Activated gamma-delta T cell treated with Interleukin-2 at 50 U/mL for 16 hours (primary cell): ENCODE data around the gene DCXR.

Source experiments
- DNase-seq: peaks from one replicate; pipeline ENCODE4 v3.0.0-alpha.2; 2020

The DCXR gene

GRCh38 chr17:82021107-82021899, 16.2 kb downstream of the DCXR start:
- DNase-seq, result peak; percentile 49

- no peak for DNase-seq
These were observed 16.9 kb downstream of the DCXR start for GRCh38 chr17:82020572-82021106.

GRCh38 chr17:82019690-82020571, 17.6 kb downstream of the DCXR start:
- DNase-seq, result peak; percentile 57

GRCh38 chr17:82018989-82019689, 18.4 kb downstream of the DCXR start:
- no peak for DNase-seq

- no peak for DNase-seq
These were observed 19.1 kb downstream of the DCXR start for GRCh38 chr17:82018152-82018988.

GRCh38 chr17:82017612-82018151, 19.8 kb downstream of the DCXR start:
- no peak for DNase-seq

- DNase-seq, result no peak
These were observed 20.5 kb downstream of the DCXR start for GRCh38 chr17:82016875-82017459.

- no peak for DNase-seq
These were observed 21.2 kb downstream of the DCXR start for GRCh38 chr17:82016061-82016874.

- no peak for DNase-seq
These were observed 22.1 kb downstream of the DCXR start for GRCh38 chr17:82015311-82015971.

GRCh38 chr17:82014971-82015310, 22.6 kb downstream of the DCXR start:
- no peak for DNase-seq

- DNase-seq, result no peak
These were observed 23.1 kb downstream of the DCXR start for GRCh38 chr17:82014432-82014831.

- DNase-seq, result no peak
These were observed 23.6 kb downstream of the DCXR start for GRCh38 chr17:82013772-82014321.

GRCh38 chr17:82013341-82013740, 24.2 kb downstream of the DCXR start:
- DNase-seq, result no peak

GRCh38 chr17:82012640-82013295, 24.7 kb downstream of the DCXR start:
- no peak for DNase-seq

- no peak for DNase-seq
These were observed 25.2 kb downstream of the DCXR start for GRCh38 chr17:82012261-82012639.

GRCh38 chr17:82011617-82012187, 25.8 kb downstream of the DCXR start:
- DNase-seq, result no peak

GRCh38 chr17:82010575-82011525, 26.6 kb downstream of the DCXR start:
- no peak for DNase-seq

- no peak for DNase-seq
These were observed 28.1 kb downstream of the DCXR start for GRCh38 chr17:82009413-82009812.
